ENCODE measurements around the gene PAX7.

Gene PAX7

DNA sequence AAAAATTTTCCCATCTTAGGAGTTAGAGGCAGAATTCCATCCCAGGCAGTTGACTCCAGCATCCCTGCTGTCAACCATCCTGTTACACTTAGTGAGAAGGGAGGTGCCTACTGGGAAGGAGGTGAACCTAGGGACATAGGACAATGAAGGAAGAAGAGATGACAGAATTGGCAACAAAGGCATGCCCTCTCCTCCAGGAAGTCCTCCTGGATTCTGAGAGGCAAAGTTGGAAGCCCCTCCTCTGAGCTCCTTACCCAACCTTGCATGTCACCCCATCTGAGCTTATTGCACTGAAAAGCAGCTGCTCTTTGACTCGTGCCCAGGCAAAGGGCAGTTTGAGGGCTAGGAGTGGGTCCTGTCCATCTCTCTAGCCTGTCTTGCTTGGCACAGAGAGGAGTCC, 66.9 kb downstream of the PAX7 start:
- Histone ChIP-seq H3K4me1 (no peaks in the 10 kb centered on the region), H3K9ac (no peak overlapping the region), H3K9me3 (no peaks in the 10 kb centered on the region), H3K4me2 (no peak overlapping the region), H3K36me3 (no peaks in the 10 kb centered on the region), H3K27me3 (peaks cover 14% of the 10 kb centered on the region), H4K20me1 (no peaks in the 10 kb centered on the region; the same call in 1 of the 2 replicates), H3K4me3 (no peak overlapping the region), H3K27ac (no peak overlapping the region)
- TF ChIP-seq Cebpa-rat (IDR thresholded peaks at IDR 0.05): no peak

DNA sequence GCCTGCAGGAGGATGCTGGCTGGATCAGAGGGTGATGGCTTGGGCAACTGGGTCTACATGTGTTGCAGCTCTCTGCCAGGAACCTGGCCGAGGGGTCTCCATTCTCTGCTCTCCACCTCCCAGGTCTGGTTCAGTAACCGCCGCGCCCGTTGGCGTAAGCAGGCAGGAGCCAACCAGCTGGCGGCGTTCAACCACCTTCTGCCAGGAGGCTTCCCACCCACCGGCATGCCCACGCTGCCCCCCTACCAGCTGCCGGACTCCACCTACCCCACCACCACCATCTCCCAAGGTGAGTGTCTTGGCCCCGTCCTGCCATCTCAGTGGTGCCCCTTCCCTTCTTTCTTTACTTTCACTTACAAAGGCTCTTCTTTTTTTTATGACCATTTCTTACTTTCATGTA, 69.9 kb downstream of the PAX7 start:
- H3K27me3 ChIP-seq: peaks cover 23% of the 10 kb centered on the region
- H4K20me1 ChIP-seq: no peaks in the 10 kb centered on the region; the same call in 1 of the 2 replicates
- no peak overlapping the region for H3K27ac ChIP-seq
- peaks cover 14% of the 10 kb centered on the region for H3K4me1 ChIP-seq
- H3K9me3 ChIP-seq: no peaks in the 10 kb centered on the region
- no peak for TF ChIP-seq Cebpa-rat (IDR thresholded peaks at IDR 0.05)
- no peak overlapping the region for H3K4me2 ChIP-seq
- no peaks in the 10 kb centered on the region for H3K36me3 ChIP-seq
- no peak overlapping the region for H3K9ac ChIP-seq
- no peak overlapping the region for H3K4me3 ChIP-seq

DNA sequence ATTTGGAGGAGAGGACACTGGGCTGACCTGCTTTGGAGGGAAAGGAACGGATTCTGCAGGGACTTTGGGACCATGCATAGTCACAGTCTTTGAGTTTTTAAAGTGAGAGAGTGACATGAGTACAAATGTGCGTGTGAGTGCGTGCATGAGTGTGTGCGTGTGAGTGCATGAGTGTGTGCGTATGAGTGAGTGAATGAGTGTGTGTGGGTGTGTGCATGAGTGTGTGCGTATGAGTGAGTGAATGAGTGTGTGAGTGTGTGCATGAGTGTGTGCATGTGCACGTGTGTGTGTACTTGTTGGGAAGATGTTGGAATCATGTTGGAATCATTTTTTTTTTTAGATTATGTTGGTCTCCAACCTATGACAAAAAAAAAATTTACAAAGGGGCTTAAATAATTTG, 70.5 kb downstream of the PAX7 start:
- Histone ChIP-seq H3K9me3 (no peaks in the 10 kb centered on the region), H3K4me1 (peaks cover 20% of the 10 kb centered on the region), H3K27ac (no peak overlapping the region), H3K27me3 (peaks cover 23% of the 10 kb centered on the region), H3K36me3 (no peaks in the 10 kb centered on the region), H3K9ac (no peak overlapping the region), H4K20me1 (no peaks in the 10 kb centered on the region; the same call in 1 of the 2 replicates), H3K4me2 (no peak overlapping the region), H3K4me3 (no peak overlapping the region)
- no peak for TF ChIP-seq Cebpa-rat (IDR thresholded peaks at IDR 0.05)

DNA sequence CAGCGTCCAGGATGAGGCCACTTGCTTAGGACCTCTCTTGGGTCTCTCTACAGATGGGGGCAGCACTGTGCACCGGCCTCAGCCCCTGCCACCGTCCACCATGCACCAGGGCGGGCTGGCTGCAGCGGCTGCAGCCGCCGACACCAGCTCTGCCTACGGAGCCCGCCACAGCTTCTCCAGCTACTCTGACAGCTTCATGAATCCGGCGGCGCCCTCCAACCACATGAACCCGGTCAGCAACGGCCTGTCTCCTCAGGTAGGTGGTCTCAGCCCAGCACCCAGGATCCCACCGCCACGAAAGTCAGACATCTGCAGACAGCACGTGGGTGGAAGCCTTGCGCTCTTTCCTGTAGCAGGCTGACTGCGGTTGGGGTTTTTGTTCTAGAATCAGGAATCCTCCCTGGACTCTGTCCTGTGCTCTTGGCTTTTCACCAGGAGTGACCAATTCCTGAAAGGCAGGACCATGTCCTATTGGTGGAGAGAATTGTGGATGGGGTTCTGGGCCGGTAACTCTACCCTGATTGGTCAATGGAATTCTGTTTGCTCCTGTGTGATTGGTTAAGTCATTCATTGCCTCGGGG, 72.5 kb downstream of the PAX7 start:
- Histone ChIP-seq H3K27me3 (peaks cover 23% of the 10 kb centered on the region), H3K9me3 (no peaks in the 10 kb centered on the region), H3K4me3 (no peak overlapping the region), H3K4me2 (peak overlapping the region; percentile 21), H3K9ac (no peak overlapping the region), H3K4me1 (peaks cover 23% of the 10 kb centered on the region), H3K27ac (no peak overlapping the region), H4K20me1 (no peaks in the 10 kb centered on the region; the same call in 1 of the 2 replicates), H3K36me3 (no peaks in the 10 kb centered on the region)
- TF ChIP-seq Cebpa-rat (IDR thresholded peaks at IDR 0.05): no peak

DNA sequence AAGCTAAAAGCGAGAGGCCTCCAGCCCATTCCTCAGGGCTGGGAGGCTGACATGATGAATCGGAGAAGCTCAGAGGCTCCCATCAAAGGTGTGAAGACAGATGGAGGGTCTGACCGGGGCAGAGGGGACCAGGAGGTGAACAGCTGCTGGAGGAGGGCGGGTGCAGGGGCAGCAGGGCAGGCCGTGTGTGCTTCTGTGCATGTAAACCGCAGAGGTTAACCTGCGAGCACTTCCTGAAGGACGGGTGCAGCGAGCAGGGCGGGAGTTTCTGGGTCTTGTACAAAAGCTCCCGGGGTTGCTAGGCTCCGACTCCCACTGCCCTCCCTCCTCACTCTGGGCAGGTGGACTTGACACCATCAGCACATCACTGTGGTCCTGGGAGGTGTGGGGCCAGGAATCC, 75.2 kb downstream of the PAX7 start:
- H3K27me3 ChIP-seq: peaks cover 19% of the 10 kb centered on the region
- no peak overlapping the region for H3K27ac ChIP-seq
- TF ChIP-seq Cebpa-rat (IDR thresholded peaks at IDR 0.05): no peak
- peaks cover 32% of the 10 kb centered on the region for H3K4me1 ChIP-seq
- peak overlapping the region; percentile 60 for H3K4me2 ChIP-seq
- H3K9ac ChIP-seq: no peak overlapping the region
- H3K36me3 ChIP-seq: no peaks in the 10 kb centered on the region
- peaks cover under 1% of the 10 kb centered on the region; the same call in 1 of the 2 replicates for H4K20me1 ChIP-seq
- no peak overlapping the region for H3K4me3 ChIP-seq
- no peaks in the 10 kb centered on the region for H3K9me3 ChIP-seq

DNA sequence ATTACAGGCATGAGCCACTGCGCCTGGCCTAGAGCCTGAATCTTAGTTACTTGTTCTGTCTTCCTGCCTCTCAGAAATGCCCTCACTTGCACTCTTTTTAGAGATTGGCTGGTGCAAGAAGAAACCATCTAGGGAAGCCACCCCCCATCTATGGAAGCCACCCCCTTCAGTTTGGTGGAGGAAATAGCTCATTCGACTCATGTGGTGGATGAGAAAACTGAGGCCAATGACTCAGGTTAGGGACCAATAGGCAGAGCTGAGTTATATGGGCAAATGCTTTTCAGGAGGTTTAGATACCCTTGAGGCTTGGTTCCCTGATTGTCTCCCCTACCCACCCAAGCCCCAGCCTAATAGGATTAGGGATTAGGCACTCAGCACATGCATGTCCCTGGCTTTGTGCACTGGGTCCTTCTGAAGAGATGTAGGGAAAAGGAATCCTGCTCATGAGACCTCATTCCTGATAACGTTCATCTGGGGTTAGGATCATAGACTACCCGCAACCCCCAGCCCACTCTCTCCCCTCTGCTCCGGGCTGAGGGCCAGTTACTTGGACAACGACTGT, 77.1 kb downstream of the PAX7 start:
- no peak for TF ChIP-seq Cebpa-rat (IDR thresholded peaks at IDR 0.05)
- Histone ChIP-seq H3K27me3 (peaks cover 17% of the 10 kb centered on the region), H3K4me1 (peaks cover 32% of the 10 kb centered on the region), H3K27ac (no peak overlapping the region), H3K4me3 (no peak overlapping the region), H3K9me3 (no peaks in the 10 kb centered on the region), H3K4me2 (no peak overlapping the region), H3K36me3 (no peaks in the 10 kb centered on the region), H3K9ac (no peak overlapping the region), H4K20me1 (peaks cover 4% of the 10 kb centered on the region; the same call in 1 of the 2 replicates)

DNA sequence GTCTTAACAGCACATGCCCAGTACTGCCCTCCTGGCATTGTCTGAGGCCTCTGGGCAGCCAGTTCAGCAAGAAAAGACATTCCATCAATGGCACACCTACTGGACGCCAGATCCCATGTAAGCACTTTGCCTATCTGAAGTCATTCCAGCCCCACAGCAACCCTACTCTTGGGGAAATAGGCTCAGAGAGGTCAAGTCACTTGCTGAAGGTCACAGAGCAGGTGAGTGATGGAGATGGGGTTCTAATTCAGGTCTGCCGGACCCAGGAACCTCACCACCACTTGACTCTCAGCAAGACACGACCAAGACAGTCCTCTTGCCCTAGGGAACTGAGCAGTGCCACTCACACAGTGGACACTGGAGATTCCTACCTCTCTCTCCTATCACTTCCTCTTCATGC, 79.4 kb downstream of the PAX7 start:
- no peaks in the 10 kb centered on the region for H3K9me3 ChIP-seq
- H3K27me3 ChIP-seq: peaks cover 18% of the 10 kb centered on the region
- TF ChIP-seq Cebpa-rat (IDR thresholded peaks at IDR 0.05): no peak
- peaks cover 11% of the 10 kb centered on the region; the same call in 1 of the 2 replicates for H4K20me1 ChIP-seq
- no peaks in the 10 kb centered on the region for H3K36me3 ChIP-seq
- H3K9ac ChIP-seq: no peak overlapping the region
- no peak overlapping the region for H3K27ac ChIP-seq
- peaks cover 32% of the 10 kb centered on the region for H3K4me1 ChIP-seq
- H3K4me3 ChIP-seq: no peak overlapping the region
- H3K4me2 ChIP-seq: no peak overlapping the region

DNA sequence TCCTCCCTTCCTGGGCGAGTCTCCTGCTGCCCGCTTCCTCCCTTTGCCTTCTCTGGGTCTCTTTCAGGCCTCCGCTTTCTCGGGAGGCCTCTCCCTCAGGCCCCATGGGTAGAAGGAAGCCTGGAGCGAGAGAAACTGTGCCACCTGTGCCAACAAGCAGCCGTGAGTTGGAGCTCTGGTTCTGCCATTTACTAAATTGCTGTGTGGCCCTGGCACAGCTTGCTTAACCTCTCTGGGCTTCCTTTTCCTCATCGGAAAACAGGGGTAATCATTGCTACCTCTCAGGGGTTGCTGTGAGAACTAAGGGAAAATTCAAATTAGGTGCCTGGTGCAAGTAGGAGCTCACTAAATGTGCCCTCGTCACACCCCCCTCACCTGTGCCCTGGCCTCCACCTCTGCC, 80.4 kb downstream of the PAX7 start:
- Histone ChIP-seq H3K9ac (no peak overlapping the region), H4K20me1 (peaks cover 21% of the 10 kb centered on the region; the same call in 1 of the 2 replicates), H3K4me1 (peaks cover 23% of the 10 kb centered on the region), H3K36me3 (no peaks in the 10 kb centered on the region), H3K4me3 (no peak overlapping the region), H3K9me3 (no peaks in the 10 kb centered on the region), H3K27me3 (peaks cover 28% of the 10 kb centered on the region), H3K27ac (no peak overlapping the region), H3K4me2 (no peak overlapping the region)
- TF ChIP-seq Cebpa-rat (IDR thresholded peaks at IDR 0.05): no peak

DNA sequence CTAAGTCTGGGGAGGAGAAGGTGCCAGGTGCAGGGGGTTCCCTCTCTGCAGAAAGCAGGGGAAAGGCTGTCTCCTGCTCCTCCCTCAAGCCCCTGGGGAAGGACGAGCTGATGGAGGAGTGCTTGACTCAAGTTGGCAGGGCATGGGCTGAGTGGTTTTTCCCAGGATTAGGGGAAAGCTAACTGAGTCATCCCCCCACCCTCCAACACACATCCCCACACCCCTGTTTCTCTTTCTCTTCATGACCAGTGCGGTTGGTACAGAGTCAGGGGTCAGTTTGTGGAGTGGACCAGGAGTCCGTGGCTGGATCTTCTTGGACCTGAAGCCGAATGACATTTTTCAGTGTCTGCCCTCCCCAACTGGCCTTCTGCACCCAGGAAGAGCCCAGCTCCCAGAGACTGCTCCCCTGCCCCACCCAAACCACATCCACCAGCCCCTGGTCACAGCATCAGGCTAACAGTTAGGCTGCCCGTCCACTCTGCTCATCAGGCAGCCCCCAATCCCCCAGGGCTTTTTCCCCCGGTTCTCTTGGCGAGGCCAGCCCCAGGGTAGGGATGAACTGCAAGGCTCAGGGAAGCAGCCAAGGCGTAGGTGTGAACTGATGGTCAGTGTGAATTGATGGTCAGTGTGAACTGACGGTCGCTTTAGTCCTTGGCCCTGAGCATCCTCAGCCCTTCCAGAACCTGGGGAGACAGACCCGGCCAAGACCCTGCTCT, 81.0 kb downstream of the PAX7 start:
- no peaks in the 10 kb centered on the region for H3K36me3 ChIP-seq
- H3K9ac ChIP-seq: no peak overlapping the region
- no peak overlapping the region for H3K27ac ChIP-seq
- H3K4me3 ChIP-seq: no peak overlapping the region
- no peak overlapping the region for H3K4me2 ChIP-seq
- H3K4me1 ChIP-seq: peaks cover 25% of the 10 kb centered on the region
- peaks cover 35% of the 10 kb centered on the region for H3K27me3 ChIP-seq
- no peak for TF ChIP-seq Cebpa-rat (IDR thresholded peaks at IDR 0.05)
- no peaks in the 10 kb centered on the region for H3K9me3 ChIP-seq
- peaks cover 28% of the 10 kb centered on the region for H4K20me1 ChIP-seq

DNA sequence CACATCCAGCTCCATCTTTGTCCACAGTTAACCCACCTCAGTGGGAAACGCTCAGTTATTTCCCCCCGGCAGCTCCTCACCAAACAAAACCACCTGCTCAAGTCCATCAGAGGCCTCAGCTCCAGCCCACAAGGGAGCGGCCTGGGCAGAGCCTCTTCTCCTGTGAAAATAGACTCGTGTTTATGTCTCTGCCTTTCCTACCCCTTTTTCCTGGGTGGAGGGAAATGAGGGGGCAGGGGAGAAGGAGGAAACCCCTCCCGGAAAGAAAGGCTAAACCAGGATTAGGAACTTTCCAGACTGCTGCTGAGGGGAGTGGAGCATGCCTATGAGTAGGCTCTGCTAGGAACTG, 81.6 kb downstream of the PAX7 start:
- Histone ChIP-seq H3K4me2 (no peak overlapping the region), H3K27me3 (peaks cover 41% of the 10 kb centered on the region), H3K9ac (no peak overlapping the region), H3K4me3 (no peak overlapping the region), H4K20me1 (peaks cover 33% of the 10 kb centered on the region), H3K27ac (no peak overlapping the region), H3K9me3 (no peaks in the 10 kb centered on the region), H3K36me3 (no peaks in the 10 kb centered on the region), H3K4me1 (peaks cover 31% of the 10 kb centered on the region)
- TF ChIP-seq Cebpa-rat (IDR thresholded peaks at IDR 0.05): no peak
